ENCODE data around the gene INF2. TPM values are rescaled to one million over a fixed set of nuclear protein-coding genes. Genes with fewer than 3 reads are reported as not detected.

Gene INF2
- total and polyA plus RNA-seq, 2 donors (not counting 3 experiments of a cell fraction or from before 2014, with no cell fraction given) = 55.3 to 124 TPM

DNA sequence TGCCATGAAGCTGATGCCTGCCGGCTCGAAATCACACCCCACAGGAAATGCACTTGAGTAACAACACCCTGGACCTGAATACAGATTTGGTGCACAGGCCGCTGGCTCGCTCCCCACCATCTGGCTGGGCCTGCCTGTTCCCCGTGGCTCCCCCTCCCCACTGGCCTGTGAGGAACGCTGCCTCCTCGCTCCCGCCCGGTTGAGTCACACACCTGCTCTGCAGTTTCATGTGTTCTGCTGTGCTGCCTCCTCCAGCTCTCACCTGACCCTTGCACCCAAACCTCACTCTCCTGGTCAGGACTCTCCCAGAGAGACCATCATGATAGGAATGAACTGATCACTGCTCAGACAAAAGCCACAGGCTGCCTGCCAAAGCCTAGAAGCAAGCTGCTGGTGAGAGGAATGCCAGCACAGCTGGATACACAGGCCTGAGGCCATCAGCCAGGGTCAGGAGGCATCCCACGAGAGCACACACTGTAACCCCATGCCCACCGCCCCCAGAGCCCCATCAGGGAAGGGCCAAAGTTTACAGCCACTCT is 59.8 kb downstream of the INF2 start:
- no peaks in the 10 kb centered on the region for H3K36me3 ChIP-seq (ENCODE audit: control insufficient read depth in 2 of 2, extremely low read depth in 1 of 2, insufficient read depth in 2 of 2, low read length in 2 of 2)
- intact Hi-C loops (cut with micrococcal nuclease) (no loop called here), dilution Hi-C loops (cut with MboI; ENCODE audit: extremely low pct_ligation_motif_present, low sequenced_read_pairs) (no loop called here)
- no peak overlapping the region for H3K4me2 ChIP-seq (ENCODE audit: insufficient read depth, low read length)
- H3K27ac ChIP-seq (ENCODE audit: insufficient read depth, low read depth, low read length) = no peak overlapping the region
- no peaks in the 10 kb centered on the region for H3K9me3 ChIP-seq (replicated peaks; ENCODE audit: control insufficient read depth, insufficient read depth, low read length)
- H3K4me1 ChIP-seq (ENCODE audit: control insufficient read depth, extremely low read depth, insufficient read depth, low read length) = peaks cover 2% of the 10 kb centered on the region
- no peaks in the 10 kb centered on the region for H3K9me1 ChIP-seq (replicated peaks; ENCODE audit: control insufficient read depth, extremely low read depth, insufficient read depth, low read length)
- no peaks in the 10 kb centered on the region for H3K27me3 ChIP-seq (ENCODE audit: control insufficient read depth in 2 of 2, insufficient read depth in 2 of 2, low read length in 2 of 2)
- H4K20me1 ChIP-seq (replicated peaks; ENCODE audit: control insufficient read depth, extremely low read depth, insufficient read depth, low read length) = no peaks in the 10 kb centered on the region
- no peak for DNase-seq (ENCODE audit: low read depth, low spot score)
- POLR2A ChIA-PET = no interaction called here
- no TSS peak for BruUV-seq (replicated peaks)
- no peak overlapping the region for H3K4me3 ChIP-seq (replicated peaks in 1 of 3; ENCODE audit: insufficient read depth in 1 of 3, low read depth in 1 of 3, low read length in 3 of 3)
- TF ChIP-seq JUN (IDR thresholded peaks at IDR 0.05; ENCODE audit: borderline replicate concordance, insufficient read depth, insufficient read length, low read depth) (no peak), MYC (IDR thresholded peaks at IDR 0.05; ENCODE audit: low read depth, low read length) (no peak)
- TF ChIP-seq, protein P1, sequence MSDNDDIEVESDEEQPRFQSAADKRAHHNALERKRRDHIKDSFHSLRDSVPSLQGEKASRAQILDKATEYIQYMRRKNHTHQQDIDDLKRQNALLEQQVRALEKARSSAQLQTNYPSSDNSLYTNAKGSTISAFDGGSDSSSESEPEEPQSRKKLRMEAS (IDR thresholded peaks at IDR 0.05; ENCODE audit: insufficient read depth, insufficient read length) = no peak
- H2AFZ ChIP-seq (ENCODE audit: low read depth, low read length) = no peak overlapping the region
- peaks cover 9% of the 10 kb centered on the region for H3K79me2 ChIP-seq (ENCODE audit: control insufficient read depth, insufficient read depth, low read length)
- H3K9ac ChIP-seq (replicated peaks; ENCODE audit: extremely low read depth, insufficient read depth, low read length) = no peak overlapping the region
- FAIRE-seq = no peak
- CTCF ChIA-PET = interaction anchor here (0.8 to 2.6 kb wide), 2 partner anchors 12 to 15 kb away, joined by 4 to 11 read pairs; no protein-coding TSS in a partner anchor

DNA sequence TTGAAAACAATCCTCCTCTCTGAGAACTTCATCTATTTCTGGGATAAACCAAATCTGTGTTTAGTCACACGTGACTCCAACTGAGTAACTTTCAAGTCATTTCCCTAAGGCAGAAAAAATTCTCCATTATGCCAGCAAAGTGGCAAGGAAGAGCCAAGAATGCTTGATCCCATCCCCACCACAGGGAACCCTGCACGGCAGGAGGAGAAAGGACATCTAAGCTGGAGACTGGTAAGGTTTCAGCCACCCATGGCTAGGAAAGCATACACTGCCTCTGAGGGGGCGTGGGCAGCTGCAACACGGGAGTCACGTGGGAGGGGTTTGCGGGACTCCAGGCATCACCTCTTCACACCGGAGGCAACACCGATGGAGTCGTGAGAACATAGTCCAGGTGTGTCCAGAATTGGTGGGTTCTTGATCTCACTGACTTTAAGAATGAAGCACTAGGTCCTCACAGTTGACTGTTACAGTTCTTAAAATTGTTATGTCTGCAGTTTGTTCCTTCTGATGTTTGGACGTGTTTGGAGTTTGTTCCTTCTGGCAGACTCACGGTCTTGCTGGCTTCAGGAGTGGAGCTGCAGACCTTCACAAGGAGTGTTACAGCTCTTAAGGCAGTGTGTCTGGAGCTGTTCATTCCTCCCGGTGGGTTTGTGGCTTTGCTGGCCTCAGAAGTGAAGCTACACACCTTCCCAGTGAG is 60.8 kb downstream of the INF2 start:
- DNase-seq (ENCODE audit: low read depth, low spot score) (no peak), FAIRE-seq (no peak)
- Histone ChIP-seq H3K9me3 (replicated peaks; ENCODE audit: control insufficient read depth, insufficient read depth, low read length) (no peaks in the 10 kb centered on the region), H2AFZ (ENCODE audit: low read depth, low read length) (no peak overlapping the region), H3K79me2 (ENCODE audit: control insufficient read depth, insufficient read depth, low read length) (peaks cover 19% of the 10 kb centered on the region), H3K36me3 (ENCODE audit: control insufficient read depth in 2 of 2, extremely low read depth in 1 of 2, insufficient read depth in 2 of 2, low read length in 2 of 2) (no peaks in the 10 kb centered on the region), H3K9me1 (replicated peaks; ENCODE audit: control insufficient read depth, extremely low read depth, insufficient read depth, low read length) (no peaks in the 10 kb centered on the region), H4K20me1 (replicated peaks; ENCODE audit: control insufficient read depth, extremely low read depth, insufficient read depth, low read length) (no peaks in the 10 kb centered on the region), H3K4me1 (ENCODE audit: control insufficient read depth, extremely low read depth, insufficient read depth, low read length) (peaks cover 8% of the 10 kb centered on the region), H3K27me3 (ENCODE audit: control insufficient read depth in 2 of 2, insufficient read depth in 2 of 2, low read length in 2 of 2) (no peaks in the 10 kb centered on the region), H3K4me2 (ENCODE audit: insufficient read depth, low read length) (no peak overlapping the region), H3K27ac (ENCODE audit: insufficient read depth, low read depth, low read length) (no peak overlapping the region), H3K9ac (replicated peaks; ENCODE audit: extremely low read depth, insufficient read depth, low read length) (no peak overlapping the region), H3K4me3 (replicated peaks in 1 of 3; ENCODE audit: insufficient read depth in 1 of 3, low read depth in 1 of 3, low read length in 3 of 3) (no peak overlapping the region)
- BruUV-seq (replicated peaks) = no TSS peak
- intact Hi-C loops (cut with micrococcal nuclease) (loop anchor here (5.0 kb wide), 1 partner anchor 77 kb away; no protein-coding TSS in a partner anchor), dilution Hi-C loops (cut with MboI; ENCODE audit: extremely low pct_ligation_motif_present, low sequenced_read_pairs) (no loop called here)
- TF ChIP-seq JUN (IDR thresholded peaks at IDR 0.05; ENCODE audit: borderline replicate concordance, insufficient read depth, insufficient read length, low read depth) = no peak
- no peak for TF ChIP-seq POLR2A (IDR thresholded peaks at IDR 0.05; ENCODE audit: low read depth, low read length)
- TF ChIP-seq, protein P2, sequence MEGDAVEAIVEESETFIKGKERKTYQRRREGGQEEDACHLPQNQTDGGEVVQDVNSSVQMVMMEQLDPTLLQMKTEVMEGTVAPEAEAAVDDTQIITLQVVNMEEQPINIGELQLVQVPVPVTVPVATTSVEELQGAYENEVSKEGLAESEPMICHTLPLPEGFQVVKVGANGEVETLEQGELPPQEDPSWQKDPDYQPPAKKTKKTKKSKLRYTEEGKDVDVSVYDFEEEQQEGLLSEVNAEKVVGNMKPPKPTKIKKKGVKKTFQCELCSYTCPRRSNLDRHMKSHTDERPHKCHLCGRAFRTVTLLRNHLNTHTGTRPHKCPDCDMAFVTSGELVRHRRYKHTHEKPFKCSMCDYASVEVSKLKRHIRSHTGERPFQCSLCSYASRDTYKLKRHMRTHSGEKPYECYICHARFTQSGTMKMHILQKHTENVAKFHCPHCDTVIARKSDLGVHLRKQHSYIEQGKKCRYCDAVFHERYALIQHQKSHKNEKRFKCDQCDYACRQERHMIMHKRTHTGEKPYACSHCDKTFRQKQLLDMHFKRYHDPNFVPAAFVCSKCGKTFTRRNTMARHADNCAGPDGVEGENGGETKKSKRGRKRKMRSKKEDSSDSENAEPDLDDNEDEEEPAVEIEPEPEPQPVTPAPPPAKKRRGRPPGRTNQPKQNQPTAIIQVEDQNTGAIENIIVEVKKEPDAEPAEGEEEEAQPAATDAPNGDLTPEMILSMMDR (IDR thresholded peaks at IDR 0.05; ENCODE audit: extremely low read depth in 1 of 2, insufficient read depth in 1 of 2, low read depth in 1 of 2, low read length in 2 of 2) = no peak
- TF ChIP-seq MYC (IDR thresholded peaks at IDR 0.05; ENCODE audit: low read depth, low read length) = no peak
- TF ChIP-seq GATA2 (IDR thresholded peaks at IDR 0.05; ENCODE audit: insufficient read depth, insufficient read length, low read depth, low read length) = no peak
- TF ChIP-seq, protein P1 (IDR thresholded peaks at IDR 0.05; ENCODE audit: insufficient read depth, insufficient read length) = no peak
- TF ChIP-seq FOS (IDR thresholded peaks at IDR 0.05; ENCODE audit: borderline replicate concordance, insufficient read depth, low read length) = no peak
- TF ChIP-seq EZH2 (IDR thresholded peaks at IDR 0.05; ENCODE audit: borderline replicate concordance, low read depth, low read length, severe bottlenecking) = no peak
- CTCF ChIA-PET = interaction anchor here (0.5 to 2.6 kb wide), 4 partner anchors 13 to 43 kb away, joined by 3 to 11 read pairs (median 4); no protein-coding TSS in a partner anchor
- POLR2A ChIA-PET = no interaction called here

Data from endothelial cell of umbilical vein (primary cell).